Measurements from ENCODE around the gene RPL6. TPM values are rescaled to one million over a fixed set of nuclear protein-coding genes. Genes with fewer than 3 reads are reported as not detected.

The RPL6 gene
- total RNA-seq, 1 experiment from 2014 or later, result 872 TPM

DNA sequence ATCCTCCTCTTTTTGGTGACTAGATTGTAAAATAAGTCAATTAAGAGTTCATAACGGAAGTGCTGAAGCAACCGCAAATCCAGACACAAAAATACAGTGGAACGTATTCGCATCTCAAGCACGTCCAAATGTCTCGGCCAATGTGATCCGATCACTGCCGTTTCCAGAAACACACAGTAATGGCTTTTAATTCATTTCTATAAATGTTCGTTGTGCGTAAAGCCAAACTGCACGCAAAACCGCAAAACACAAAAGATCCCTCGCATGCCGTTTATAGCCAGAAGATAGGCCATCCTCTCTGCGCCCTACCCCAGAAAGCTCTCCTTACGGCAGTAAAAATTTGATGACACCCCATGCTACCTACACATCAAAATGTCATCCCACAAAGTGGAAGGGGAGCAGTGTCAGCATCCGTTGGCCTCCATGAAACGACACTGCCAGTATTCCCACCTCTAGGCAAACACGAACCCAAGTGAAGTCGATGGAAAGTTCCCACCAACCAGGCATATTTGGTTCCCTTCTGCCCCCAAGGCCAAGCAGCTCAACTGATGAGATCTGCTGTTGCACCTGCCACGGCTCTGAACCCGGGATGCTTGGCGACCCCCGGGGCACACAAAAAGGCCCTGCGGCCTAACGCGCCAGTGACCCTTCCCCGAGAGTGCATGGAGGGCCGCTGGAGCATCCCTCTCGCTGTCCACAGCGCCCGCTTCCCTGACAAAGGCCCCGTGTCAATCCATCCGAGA is 28.6 kb downstream of the RPL6 start:
- DNase-seq (ENCODE audit: low spot score), result no peak

GRCh38 chr12:112375105-112375504 is 34.3 kb downstream of the RPL6 start:
- no peak for DNase-seq (ENCODE audit: low spot score)

GRCh38 chr12:112374166-112374740 is 35.2 kb downstream of the RPL6 start:
- no peak for DNase-seq (ENCODE audit: low spot score)

- peak; percentile 37 for DNase-seq (ENCODE audit: low spot score)
Observed at GRCh38 chr12:112370868-112371510, 38.4 kb downstream of the RPL6 start.

DNA sequence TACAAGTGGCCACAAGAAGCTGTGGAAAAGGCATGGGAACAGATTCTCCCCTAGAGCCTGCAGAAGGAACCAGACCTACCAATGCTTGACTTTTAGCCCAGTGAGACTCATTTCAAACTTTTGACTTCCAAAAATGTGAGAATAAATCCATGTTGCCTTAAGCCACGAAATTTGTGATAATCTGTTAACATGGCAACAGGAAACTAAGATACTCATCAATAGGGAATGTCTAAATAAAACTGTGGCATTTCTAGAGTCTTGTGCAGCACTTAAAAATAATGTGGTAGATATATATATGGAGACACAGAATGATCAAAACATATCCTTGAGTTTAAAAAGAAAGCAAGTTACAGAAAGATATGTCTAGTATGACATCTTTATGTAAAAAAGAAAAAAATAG is 39.2 kb downstream of the RPL6 start:
- no peak for DNase-seq (ENCODE audit: low spot score)

DNA sequence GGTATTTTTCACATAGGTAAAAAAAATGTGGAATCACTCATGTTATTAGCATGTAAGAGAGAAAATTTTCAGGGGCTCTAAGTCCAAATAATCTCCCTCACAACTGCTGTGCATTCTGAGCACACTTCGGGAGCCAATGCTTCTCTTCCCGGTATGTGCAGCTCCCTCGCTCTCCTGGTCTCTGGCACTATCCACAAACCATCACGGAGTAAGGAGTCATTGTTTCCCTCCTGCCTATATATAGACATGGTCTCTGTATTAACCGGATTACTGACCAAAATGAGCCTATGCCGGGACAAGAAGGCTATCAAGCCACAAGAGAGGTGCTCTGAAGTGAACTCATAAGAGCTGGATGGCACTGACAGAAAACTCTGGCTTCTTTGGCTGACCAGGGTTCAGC is 40.5 kb downstream of the RPL6 start:
- no peak for DNase-seq (ENCODE audit: low spot score)

GRCh38 chr12:112367965-112368364 is 41.4 kb downstream of the RPL6 start:
- DNase-seq (ENCODE audit: low spot score), result no peak

- no peak for DNase-seq (ENCODE audit: low spot score)
Observed at GRCh38 chr12:112362310-112362709, 47.1 kb downstream of the RPL6 start.

DNA sequence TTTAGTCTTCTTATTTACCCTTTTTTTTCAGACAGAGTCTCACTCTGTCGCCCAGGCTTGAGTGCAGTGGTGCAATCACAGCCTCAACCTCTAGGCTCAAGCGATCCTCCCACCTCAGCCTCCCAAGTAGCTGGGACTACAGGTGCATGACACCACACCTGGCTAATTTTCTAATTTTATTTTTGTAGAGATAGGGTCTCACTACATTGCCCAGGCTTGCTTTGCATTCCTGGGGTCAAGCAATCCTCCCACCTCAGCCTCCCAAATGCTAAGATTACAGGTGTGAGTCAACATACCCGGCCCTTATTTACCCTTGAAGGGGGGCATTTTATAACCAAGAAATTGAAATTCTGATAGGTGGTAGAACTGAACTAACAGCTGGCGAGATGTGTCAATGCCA is 48.1 kb downstream of the RPL6 start:
- DNase-seq (ENCODE audit: low spot score), result no peak

DNA sequence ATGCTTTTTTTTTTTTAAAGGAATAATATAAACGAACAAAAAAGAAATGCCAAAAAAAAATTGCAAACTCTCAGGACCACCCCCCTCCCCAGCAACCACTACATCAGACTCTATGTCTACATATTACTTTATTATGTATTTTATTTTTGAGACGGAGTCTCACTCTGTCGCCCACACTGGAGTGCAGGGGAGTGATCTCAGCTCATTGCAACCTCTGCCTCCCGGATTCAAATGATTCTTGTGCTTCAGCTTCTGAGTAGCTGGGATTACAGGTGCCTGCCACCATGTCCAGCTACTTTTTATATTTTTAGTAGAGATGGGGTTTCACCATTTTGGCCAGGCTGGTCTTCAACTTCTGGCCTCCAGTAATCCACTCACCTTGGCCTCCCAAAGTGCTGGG is 50.1 kb downstream of the RPL6 start:
- DNase-seq (ENCODE audit: low spot score), result no peak

GRCh38 chr12:112357214-112357613 is 52.2 kb downstream of the RPL6 start:
- no peak for DNase-seq (ENCODE audit: low spot score)

Other genes with a start within 250 kb of the RPL6 start
- gene HECTD4, start 27.2 kb downstream of the RPL6 start, total RNA-seq (2014; rRNA removed; shearing (Covaris generic)), result 13.1 and 22.3 TPM in 2 replicates
- gene PTPN11, start 9.3 kb upstream of the RPL6 start, total RNA-seq (2014; rRNA removed; shearing (Covaris generic)), result 43.0 and 48.8 TPM in 2 replicates

Data from HT-29 (cell line).